ENCODE results near the gene B3GALT6.

Gene B3GALT6

DNA sequence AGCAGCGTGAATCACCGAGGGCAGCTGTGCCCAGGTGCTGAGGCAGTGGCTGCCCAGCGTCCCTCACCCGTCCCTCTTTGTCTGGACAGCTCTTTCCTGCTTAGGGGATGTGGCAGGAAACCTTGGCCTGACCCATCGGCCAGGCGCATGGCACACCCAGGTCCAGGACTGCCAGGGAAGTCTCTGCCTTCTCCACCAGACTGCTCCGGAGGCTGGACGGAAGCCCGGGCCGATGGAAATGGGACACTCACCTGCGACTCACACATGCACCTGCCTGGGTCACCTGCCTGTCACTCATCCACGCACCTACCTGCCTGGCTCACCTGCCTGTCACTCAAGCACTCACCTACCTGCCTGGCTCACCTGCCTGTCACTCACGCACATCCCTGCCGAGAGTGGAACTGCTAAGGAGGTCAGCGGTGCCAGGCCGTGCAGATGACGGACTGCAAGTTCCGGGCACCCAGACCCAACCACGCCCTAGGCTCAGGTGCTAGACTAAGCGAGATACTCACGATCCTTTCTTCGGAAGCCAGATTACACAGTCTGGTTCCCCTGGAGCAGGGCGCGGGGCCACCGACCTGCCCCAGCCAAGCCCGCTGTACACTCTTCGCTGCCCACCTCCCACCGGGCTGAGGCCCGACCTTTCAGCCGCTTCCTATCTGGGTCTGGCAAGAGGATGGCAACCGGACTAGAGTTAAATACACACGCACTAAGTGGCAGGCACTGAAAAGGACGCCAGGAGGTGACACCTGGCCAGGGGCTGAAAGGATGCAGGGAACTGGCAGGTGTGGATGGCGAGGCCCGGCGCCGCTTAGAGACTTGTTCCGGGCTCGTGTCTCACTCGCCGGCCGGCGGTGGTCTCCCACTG lies 40.5 kb downstream of the B3GALT6 start:
- DNase-seq (ENCODE audit: low read depth) = no peak
- H3K4me3 ChIP-seq (replicated peaks; ENCODE audit: low read depth, low read length) = peak overlapping the region; percentile 84
- TF ChIP-seq, protein P1, sequence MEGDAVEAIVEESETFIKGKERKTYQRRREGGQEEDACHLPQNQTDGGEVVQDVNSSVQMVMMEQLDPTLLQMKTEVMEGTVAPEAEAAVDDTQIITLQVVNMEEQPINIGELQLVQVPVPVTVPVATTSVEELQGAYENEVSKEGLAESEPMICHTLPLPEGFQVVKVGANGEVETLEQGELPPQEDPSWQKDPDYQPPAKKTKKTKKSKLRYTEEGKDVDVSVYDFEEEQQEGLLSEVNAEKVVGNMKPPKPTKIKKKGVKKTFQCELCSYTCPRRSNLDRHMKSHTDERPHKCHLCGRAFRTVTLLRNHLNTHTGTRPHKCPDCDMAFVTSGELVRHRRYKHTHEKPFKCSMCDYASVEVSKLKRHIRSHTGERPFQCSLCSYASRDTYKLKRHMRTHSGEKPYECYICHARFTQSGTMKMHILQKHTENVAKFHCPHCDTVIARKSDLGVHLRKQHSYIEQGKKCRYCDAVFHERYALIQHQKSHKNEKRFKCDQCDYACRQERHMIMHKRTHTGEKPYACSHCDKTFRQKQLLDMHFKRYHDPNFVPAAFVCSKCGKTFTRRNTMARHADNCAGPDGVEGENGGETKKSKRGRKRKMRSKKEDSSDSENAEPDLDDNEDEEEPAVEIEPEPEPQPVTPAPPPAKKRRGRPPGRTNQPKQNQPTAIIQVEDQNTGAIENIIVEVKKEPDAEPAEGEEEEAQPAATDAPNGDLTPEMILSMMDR (IDR thresholded peaks at IDR 0.05; ENCODE audit: low read length, missing control alignments) = no peak

DNA sequence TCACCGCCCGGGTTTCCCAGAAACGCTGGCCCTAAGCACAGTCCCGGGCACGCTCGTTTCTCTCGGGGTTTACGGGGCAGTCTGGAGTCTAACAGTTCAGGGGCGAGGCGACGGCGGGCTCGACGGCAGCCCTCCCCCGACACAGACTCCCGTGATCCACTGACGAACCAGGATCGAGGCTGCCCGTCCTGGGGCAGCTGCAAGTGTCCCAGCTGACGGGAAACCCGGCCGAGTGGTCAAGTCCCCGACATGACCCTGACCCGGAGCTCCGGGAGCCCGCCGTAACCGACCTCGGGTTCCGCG lies 41.1 kb downstream of the B3GALT6 start:
- TF ChIP-seq, protein P1 (IDR thresholded peaks at IDR 0.05; ENCODE audit: low read length, missing control alignments) = no peak
- no peak for DNase-seq (ENCODE audit: low read depth)
- H3K4me3 ChIP-seq (replicated peaks; ENCODE audit: low read depth, low read length) = peak overlapping the region; percentile 84

DNA sequence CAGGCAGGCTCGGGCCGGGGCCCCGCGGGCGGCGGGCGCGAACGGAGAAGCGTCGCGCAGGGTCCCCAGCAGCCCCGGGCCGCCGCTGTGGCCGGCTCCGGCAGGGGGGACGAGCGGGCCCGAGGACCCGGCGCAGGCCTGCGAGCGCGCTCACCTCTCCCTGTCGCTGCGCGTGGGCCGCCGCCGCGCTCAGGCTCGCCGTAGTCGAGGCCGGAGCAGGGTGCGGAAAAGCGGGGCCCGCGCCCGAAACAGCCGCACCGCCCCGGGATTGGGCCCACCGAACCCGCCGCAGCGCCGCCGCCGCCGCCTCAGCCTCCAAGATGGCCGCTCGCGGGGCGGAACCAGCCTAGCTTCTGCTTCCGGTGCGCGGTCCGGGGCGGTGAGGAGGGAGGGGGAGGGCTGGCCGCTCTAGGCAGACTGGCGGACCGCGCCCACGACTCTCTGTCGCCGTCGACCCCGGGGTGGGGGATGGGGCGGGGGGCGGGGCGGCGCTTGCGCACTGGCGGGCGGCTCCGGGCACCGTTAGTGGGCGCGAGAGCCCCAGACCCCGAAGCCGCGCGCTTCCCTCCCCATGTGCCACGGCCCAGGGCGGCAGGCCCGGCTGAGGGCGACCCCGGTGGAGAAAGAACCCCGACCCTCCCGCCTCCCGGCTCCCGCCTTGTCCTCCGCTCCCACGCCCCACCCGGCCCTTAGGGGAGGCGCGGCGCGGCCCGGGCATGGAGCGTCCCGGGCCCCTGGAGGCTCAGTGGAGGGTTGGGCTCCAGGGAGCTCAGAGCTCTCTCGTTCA lies 41.7 kb downstream of the B3GALT6 start, which contains the start of gene UBE2J2:
Gene UBE2J2, minus strand, starts transcription at position 343 of the 787 bp plus-strand sequence. CDS start 5,862 bp downstream, outside the sequence.
- TF ChIP-seq, protein P1 (IDR thresholded peaks at IDR 0.05; ENCODE audit: low read length, missing control alignments) = no peak
- peak within 1 kb of the TSS; percentile 84 for H3K4me3 ChIP-seq (replicated peaks; ENCODE audit: low read depth, low read length)
- DNase-seq (ENCODE audit: low read depth) = peak; percentile 94

DNA sequence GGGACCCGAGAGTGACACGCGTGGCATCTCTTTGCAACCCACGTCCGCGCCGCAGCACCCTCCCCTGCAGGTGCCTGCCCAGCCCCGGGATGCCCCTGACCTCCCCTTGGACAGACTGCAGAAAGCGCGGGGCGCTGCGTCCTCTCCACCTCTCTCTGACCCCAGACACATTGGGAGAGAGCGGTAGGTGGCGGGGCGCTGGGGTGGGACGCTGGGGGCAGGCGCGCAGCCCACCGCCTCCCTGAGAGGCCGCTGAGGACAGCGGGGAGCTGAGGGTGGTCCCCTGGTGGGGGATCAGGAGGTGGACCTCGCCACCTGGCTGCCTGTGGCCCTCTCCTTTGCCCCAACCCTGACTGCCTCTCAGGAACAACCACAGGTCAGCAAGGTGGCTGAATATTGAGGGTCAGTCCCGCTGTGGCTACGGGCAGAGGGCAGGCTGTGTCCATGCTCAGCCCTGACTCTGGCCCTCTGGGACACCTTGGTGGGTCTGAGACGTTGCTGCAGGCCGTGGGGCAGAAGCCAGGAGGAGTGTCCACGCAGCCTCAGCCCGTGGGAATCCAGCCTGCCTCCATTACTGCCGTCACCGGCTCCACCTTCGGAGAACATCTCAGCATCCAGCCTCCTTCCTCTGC lies 42.4 kb downstream of the B3GALT6 start:
- peak overlapping the region; percentile 68 for H3K4me3 ChIP-seq (replicated peaks; ENCODE audit: low read depth, low read length)
- no peak for DNase-seq (ENCODE audit: low read depth)
- TF ChIP-seq, protein P1 (IDR thresholded peaks at IDR 0.05; ENCODE audit: low read length, missing control alignments) = no peak

DNA sequence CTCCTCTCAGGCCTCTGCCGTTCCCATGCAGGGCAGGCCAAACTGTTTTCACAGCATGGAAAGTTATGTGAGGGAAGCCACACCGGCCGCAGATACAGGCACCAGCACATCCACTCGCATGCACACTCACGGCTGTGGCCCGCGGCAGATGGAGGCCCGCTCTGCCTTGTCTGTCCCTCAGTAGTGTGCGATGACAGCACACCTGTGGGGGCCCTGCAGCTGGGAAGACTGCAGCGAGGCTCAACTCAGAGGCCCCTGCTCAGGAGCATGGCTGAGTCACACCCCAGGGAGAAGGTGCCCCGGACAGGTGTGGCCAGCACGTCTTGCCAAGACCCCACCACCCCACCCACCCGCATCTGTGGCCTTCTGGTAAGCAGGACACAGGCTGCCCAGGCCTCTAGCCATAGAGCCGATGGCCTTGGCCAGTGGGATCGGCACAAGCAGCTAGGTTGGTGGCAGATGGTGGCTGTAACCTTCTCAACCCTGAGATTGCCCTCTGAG lies 42.9 kb downstream of the B3GALT6 start:
- TF ChIP-seq, protein P1 (IDR thresholded peaks at IDR 0.05; ENCODE audit: low read length, missing control alignments) = no peak
- no peak for DNase-seq (ENCODE audit: low read depth)
- H3K4me3 ChIP-seq (replicated peaks; ENCODE audit: low read depth, low read length) = no peak overlapping the region

DNA sequence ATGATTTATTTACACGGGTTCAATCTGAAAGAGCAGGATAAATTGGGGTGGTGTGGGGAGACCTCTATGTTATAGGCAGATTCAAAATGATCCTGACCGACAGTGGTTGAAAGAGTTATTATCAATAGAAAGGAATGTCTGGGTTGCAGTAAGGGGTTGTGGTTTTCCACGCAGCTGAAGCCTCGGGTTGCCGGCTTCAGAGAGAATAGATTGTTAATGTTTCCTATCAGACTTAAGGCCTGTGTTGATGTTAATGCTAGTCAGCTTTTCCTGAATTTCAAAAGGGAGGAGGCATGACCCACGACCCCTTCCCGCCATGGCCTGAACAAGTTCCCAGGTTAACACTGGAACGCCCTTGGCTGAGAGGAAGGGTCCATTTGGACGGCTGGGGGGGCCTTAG lies 43.8 kb downstream of the B3GALT6 start:
- TF ChIP-seq, protein P1 (IDR thresholded peaks at IDR 0.05; ENCODE audit: low read length, missing control alignments) = no peak
- no peak for DNase-seq (ENCODE audit: low read depth)
- H3K4me3 ChIP-seq (replicated peaks; ENCODE audit: low read depth, low read length) = no peak overlapping the region
